Left lung (tissue), 10 donors: ENCODE data around the gene ANXA6. TPM values are rescaled to one million over a fixed set of nuclear protein-coding genes. Genes with fewer than 3 reads are reported as not detected.
A peak's percentile ranks its signal among the peaks of the same experiment; 100 is the strongest.

Source experiments
- ATAC-seq: fragments of 200-7000 bp; cut with Tn5 transposase; one replicate; pipeline ENCODE4 v1.9.1; 2020; ENCODE audit warnings: moderate library complexity
- DNase-seq, 4 donors: peaks; one replicate each; pipeline ENCODE4 v3.0.0-alpha.2; 2013 to 2020
- H3K27ac ChIP-seq, 2 donors: fragments of 200-600 bp; sonication (generic) in 1 of 2; one replicate each; pipeline versions ENCODE4 v1.5.0 to v1.8.0; 2020 to 2021
- H3K27me3 ChIP-seq, 2 donors: fragments of 200-600 bp; sonication (generic) in 1 of 2; one replicate each; pipeline versions ENCODE4 v1.5.0 to v1.8.0; 2020 to 2021
- H3K36me3 ChIP-seq, 2 donors: fragments of 200-600 bp; sonication (generic) in 1 of 2; one replicate each; pipeline versions ENCODE4 v1.5.0 to v1.8.0; 2020 to 2021
- H3K4me1 ChIP-seq, 2 donors: fragments of 200-600 bp; one replicate each; pipeline ENCODE4 v1.8.0; 2021
- H3K4me3 ChIP-seq, 2 donors: fragments of 200-600 bp; sonication (generic) in 1 of 2; one replicate each; pipeline versions ENCODE4 v1.5.0 to v1.8.0; 2020 to 2021; ENCODE audit warnings: mild to moderate bottlenecking in 1 of 2
- H3K9me3 ChIP-seq, 2 donors: fragments of 200-600 bp; sonication (generic) in 1 of 2; one replicate each; pipeline versions ENCODE4 v1.5.0 to v1.8.0; 2020 to 2021
- CTCF ChIP-seq, 2 donors: fragments of 200-600 bp; sonication (generic) in 1 of 2; IDR thresholded peaks; one replicate each; pipeline versions ENCODE4 v1.5.0 to v1.8.0; 2021; ENCODE audit warnings: antibody characterized with exemption in 2 of 2
- intact Hi-C, 2 donors: fragments of 100-400 bp; cut with DNase I; formaldehyde crosslinking; loops; one replicate each; pipeline versions ENCODE4 v1.11.2 to v1.14.2; 2022
- polyA plus RNA-seq, 6 donors: library from polyadenylated mRNA; unstranded; fragments of 120-200 nt; gene quantifications; one replicate each; pipeline ENCODE4 v1.2.1, GENCODE V29; 2013; ENCODE audit not compliant: insufficient read length in 6 of 6
- total RNA-seq, 2 donors: library from RNA; stranded (reverse); fragmentation: NEBNext Ultra II Directional; extraction: Animal tissue kit (Norgen Biotek cat#: 25700); gene quantifications; one replicate each; pipeline ENCODE4 v1.2.1, GENCODE V29; 2021
- donor health status: DM: no; HTN: yes; CAD: no.
- donor health status: DM: no; HTN: no; CAD: no.

ANXA6 gene
- total and polyA plus RNA-seq, 8 donors = 188 to 303 (median 291) TPM

- no peak for TF ChIP-seq CTCF (IDR thresholded peaks at IDR 0.05)
- H3K36me3 ChIP-seq = no peaks in the 10 kb centered on the region
- H3K9me3 ChIP-seq = no peaks in the 10 kb centered on the region
- H3K27me3 ChIP-seq = no peaks in the 10 kb centered on the region
- H3K4me1 ChIP-seq = peaks cover 0 to 19% of the 10 kb centered on the region in 2 donors
- ATAC-seq (no peak), DNase-seq (no peak)
- intact Hi-C loops = no loop called here
- H3K27ac ChIP-seq = no peak overlapping the region
- no peak overlapping the region for H3K4me3 ChIP-seq
Measured at GRCh38 chr5:151168602-151169344, 11.2 kb upstream of the ANXA6 start.

- H3K36me3 ChIP-seq = no peaks in the 10 kb centered on the region
- H3K27me3 ChIP-seq = no peaks in the 10 kb centered on the region
- no peak overlapping the region for H3K27ac ChIP-seq
- H3K4me1 ChIP-seq = peaks cover 0 to 17% of the 10 kb centered on the region in 2 donors
- ATAC-seq (no peak), DNase-seq (no peak)
- TF ChIP-seq CTCF (IDR thresholded peaks at IDR 0.05) = no peak
- H3K4me3 ChIP-seq = no peak overlapping the region
- H3K9me3 ChIP-seq = no peaks in the 10 kb centered on the region
- intact Hi-C loops = no loop called here
Measured at GRCh38 chr5:151167022-151167421, 9.4 kb upstream of the ANXA6 start.

GRCh38 chr5:151164687-151165392, 7.3 kb upstream of the ANXA6 start:
- no peak overlapping the region for H3K4me3 ChIP-seq
- intact Hi-C loops = loop anchor here in 1 of 2 donors (5.0 kb wide), 1 partner anchor 38 kb away; no protein-coding TSS in a partner anchor
- peaks cover 0 to 7% of the 10 kb centered on the region in 2 donors for H3K4me1 ChIP-seq
- no peaks in the 10 kb centered on the region for H3K9me3 ChIP-seq
- ATAC-seq (peak; percentile 99), DNase-seq (peak in 3 of 4 donors; percentile 67 to 85 (median 70))
- no peak overlapping the region for H3K27ac ChIP-seq
- H3K27me3 ChIP-seq = no peaks in the 10 kb centered on the region
- peak; percentile 84 to 96 for TF ChIP-seq CTCF (IDR thresholded peaks at IDR 0.05)
- H3K36me3 ChIP-seq = no peaks in the 10 kb centered on the region

GRCh38 chr5:151162776-151163175, 5.2 kb upstream of the ANXA6 start:
- Histone ChIP-seq H3K4me3 (no peak overlapping the region), H3K27me3 (no peaks in the 10 kb centered on the region), H3K9me3 (no peaks in the 10 kb centered on the region), H3K36me3 (no peaks in the 10 kb centered on the region), H3K27ac (peak overlapping the region in 1 of 2 donors; percentile 39), H3K4me1 (peaks cover 7 to 16% of the 10 kb centered on the region in 2 donors)
- DNase-seq (peak in 2 of 4 donors; percentile 49 to 55), ATAC-seq (no peak)
- no peak for TF ChIP-seq CTCF (IDR thresholded peaks at IDR 0.05)
- intact Hi-C loops = loop anchor here in 1 of 2 donors (5.0 kb wide), 1 partner anchor 35 kb away; no protein-coding TSS in a partner anchor
